H9 (cell line): Measurements from ENCODE around the gene HUNK. TPM values are rescaled to one million over a fixed set of nuclear protein-coding genes. Genes with fewer than 3 reads are reported as not detected.

Experiments
- DNase-seq: peaks from one replicate; pipeline ENCODE4 v3.0.0-alpha.2; 2017
- H2AFZ ChIP-seq: one replicate; pipeline ENCODE4 v1.6.1; 2013; ENCODE audit warnings: mild to moderate bottlenecking, low read length, control low read depth, moderate library complexity
- H2AK5ac ChIP-seq: 2 replicates; pipeline ENCODE4 v1.6.1; 2013; ENCODE audit warnings: low read length, control low read depth, mixed read lengths; ENCODE audit not compliant: insufficient read length
- H2BK120ac ChIP-seq: one replicate; pipeline ENCODE4 v1.6.1; 2013; ENCODE audit warnings: low read depth, mild to moderate bottlenecking, low read length, control low read depth, inconsistent platforms; ENCODE audit not compliant: poor library complexity, severe bottlenecking
- H2BK12ac ChIP-seq: 2 replicates; pipeline ENCODE4 v1.6.1; 2013; ENCODE audit warnings: low read length, control low read depth, mixed read lengths, low read depth; ENCODE audit not compliant: insufficient read length
- H2BK15ac ChIP-seq: 2 replicates; pipeline ENCODE4 v1.6.1; 2013; ENCODE audit warnings: low read depth, low read length, control low read depth
- H2BK20ac ChIP-seq: one replicate; pipeline ENCODE4 v1.6.1; 2013; ENCODE audit warnings: low read depth, mild to moderate bottlenecking, low read length, control low read depth, inconsistent platforms; ENCODE audit not compliant: poor library complexity, severe bottlenecking
- H2BK5ac ChIP-seq: 2 replicates; pipeline ENCODE4 v1.6.1; 2013; ENCODE audit warnings: low read length, control low read depth, mixed read lengths; ENCODE audit not compliant: insufficient read length
- H3K14ac ChIP-seq: 2 replicates; pipeline ENCODE4 v1.6.1; 2013; ENCODE audit warnings: low read length, control low read depth; ENCODE audit not compliant: insufficient read depth
- H3K18ac ChIP-seq: 2 replicates; pipeline ENCODE4 v1.6.1; 2013; ENCODE audit warnings: low read depth, mild to moderate bottlenecking, mixed read lengths, low read length, control low read depth; ENCODE audit not compliant: insufficient read length
- H3K23ac ChIP-seq: 2 replicates; pipeline ENCODE4 v1.6.1; 2013; ENCODE audit warnings: low read length, control low read depth, mixed read lengths, low read depth; ENCODE audit not compliant: insufficient read length
- H3K23me2 ChIP-seq: 2 replicates; pipeline ENCODE4 v1.6.1; 2013; ENCODE audit warnings: low read depth, mild to moderate bottlenecking, mixed read lengths, low read length, control low read depth; ENCODE audit not compliant: insufficient read length, poor library complexity, severe bottlenecking
- H3K27ac ChIP-seq: 2 replicates; pipeline ENCODE4 v1.5.1; 2013; ENCODE audit warnings: low read length, control low read depth, mixed read lengths, low read depth; ENCODE audit not compliant: insufficient read length
- H3K27me3 ChIP-seq: 2 replicates; pipeline ENCODE4 v1.6.1; 2013; ENCODE audit warnings: low read length, control low read depth, inconsistent platforms; ENCODE audit not compliant: insufficient read depth
- H3K4ac ChIP-seq: 2 replicates; pipeline ENCODE4 v1.6.1; 2013; ENCODE audit warnings: low read depth, mild to moderate bottlenecking, control low read depth, inconsistent platforms, low read length, moderate library complexity
- H3K4me1 ChIP-seq: 2 replicates; pipeline ENCODE4 v1.6.1; 2013; ENCODE audit warnings: low read length, control low read depth, inconsistent platforms; ENCODE audit not compliant: insufficient read depth
- H3K4me2 ChIP-seq: 2 replicates; pipeline ENCODE4 v1.6.1; 2013; ENCODE audit warnings: low read length, control low read depth, mixed read lengths; ENCODE audit not compliant: insufficient read length, insufficient read depth
- H3K56ac ChIP-seq: 2 replicates; pipeline ENCODE4 v1.6.1; 2013; ENCODE audit warnings: low read depth, mild to moderate bottlenecking, mixed read lengths, low read length, control low read depth; ENCODE audit not compliant: insufficient read length
- H3K79me1 ChIP-seq: 2 replicates; pipeline ENCODE4 v1.6.1; 2013; ENCODE audit warnings: low read depth, mild to moderate bottlenecking, moderate library complexity, low read length, control low read depth, inconsistent platforms; ENCODE audit not compliant: insufficient read depth, poor library complexity, severe bottlenecking
- H3K79me2 ChIP-seq: 2 replicates; pipeline ENCODE4 v1.6.1; 2013; ENCODE audit warnings: low read length, control low read depth, inconsistent platforms; ENCODE audit not compliant: insufficient read depth
- H3K9ac ChIP-seq: 2 replicates; pipeline ENCODE4 v1.6.1; 2013; ENCODE audit warnings: low read length, control low read depth, mixed read lengths; ENCODE audit not compliant: insufficient read length; ENCODE audit errors: extremely low read depth
- H3K9me3 ChIP-seq: one replicate; pipeline ENCODE4 v1.6.1; 2013; ENCODE audit warnings: low read depth, low read length, inconsistent platforms; ENCODE audit not compliant: control insufficient read depth
- H3T11ph ChIP-seq: one replicate; pipeline ENCODE4 v1.6.1; 2013; ENCODE audit warnings: mild to moderate bottlenecking, low read length, control low read depth, inconsistent platforms
- H4K20me1 ChIP-seq: one replicate; pipeline ENCODE4 v1.6.1; 2013; ENCODE audit not compliant: control insufficient read depth, insufficient read length, insufficient read depth
- H4K5ac ChIP-seq: 2 replicates; pipeline ENCODE4 v1.6.1; 2013; ENCODE audit warnings: low read depth, mild to moderate bottlenecking, mixed read lengths, low read length, control low read depth; ENCODE audit not compliant: insufficient read length
- H4K8ac ChIP-seq: replicated peaks from 2 replicates; pipeline ENCODE4 v1.6.1; 2013; ENCODE audit warnings: low read length, control low read depth, mixed read lengths, low read depth; ENCODE audit not compliant: insufficient read length
- H4K91ac ChIP-seq: 2 replicates; pipeline ENCODE4 v1.6.1; 2013; ENCODE audit warnings: low read depth, mild to moderate bottlenecking, moderate library complexity, mixed read lengths, low read length, control low read depth; ENCODE audit not compliant: insufficient read length
- H3K27ac Mint-ChIP-seq, 3 experiments: 2 replicates in 2 of 3; 3 replicates in 1 of 3; pipeline ENCODE4 v1.8.0; 2020 to 2021; ENCODE audit warnings: mixed read lengths in 3 of 3, mild to moderate bottlenecking in 1 of 3, moderate library complexity in 1 of 3
- H3K27me3 Mint-ChIP-seq: 2 replicates; pipeline ENCODE4 v1.8.0; 2021; ENCODE audit warnings: low read depth, mild to moderate bottlenecking, moderate library complexity, mixed read lengths
- H3K36me3 Mint-ChIP-seq, 3 experiments: 2 replicates in 2 of 3; 3 replicates in 1 of 3; pipeline ENCODE4 v1.8.0; 2020 to 2021; ENCODE audit warnings: low read depth in 3 of 3, mixed read lengths in 3 of 3; ENCODE audit not compliant: insufficient read depth in 1 of 3
- H3K4me1 Mint-ChIP-seq, 2 experiments: 2 replicates each; pipeline ENCODE4 v1.8.0; 2020; ENCODE audit warnings: mixed read lengths in 2 of 2
- H3K4me3 Mint-ChIP-seq, 2 experiments: 2 replicates in 1 of 2; 3 replicates in 1 of 2; pipeline ENCODE4 v1.8.0; 2020 to 2021; ENCODE audit warnings: mild to moderate bottlenecking in 2 of 2, mixed read lengths in 2 of 2, moderate library complexity in 1 of 2
- H3K9me3 Mint-ChIP-seq, 2 experiments: 2 replicates in 1 of 2; 3 replicates in 1 of 2; pipeline ENCODE4 v1.8.0; 2020; ENCODE audit warnings: mild to moderate bottlenecking in 2 of 2, mixed read lengths in 2 of 2, moderate library complexity in 1 of 2
- CTCF ChIP-seq: fragments of 200-600 bp; sonication (generic); conservative IDR thresholded peaks from 3 replicates; pipeline ENCODE4 v1.8.0; 2021; ENCODE audit warnings: antibody characterized with exemption, mild to moderate bottlenecking
- WGBS: extraction: QIAGEN DNeasy Blood & Tissue Kit; methylation state at CpG from one replicate; pipeline ENCODE4 v1.1.7; 2013; ENCODE audit warnings: missing lambda C conversion rate, low lambda C conversion rate, mixed read lengths; ENCODE audit not compliant: insufficient read length; ENCODE audit errors: extremely low coverage; 5-methylcytosine and 5-hydroxymethylcytosine counted together
- total RNA-seq: library from RNA; stranded (reverse); gene quantifications from 2 replicates; pipeline ENCODE4 v1.2.1, GENCODE V29; 2021

Gene HUNK
- total RNA-seq, 1 experiment from 2014 or later = 5.8 TPM

- no peak overlapping the region for H2BK120ac ChIP-seq
- H3K4ac ChIP-seq = no peak overlapping the region
- no peak overlapping the region for H3K9ac ChIP-seq
- H3K79me2 ChIP-seq = no peaks in the 10 kb centered on the region
- H2AK5ac ChIP-seq = no peak overlapping the region
- H3K56ac ChIP-seq = no peak overlapping the region
- no peak overlapping the region for H3K18ac ChIP-seq
- H2BK5ac ChIP-seq = no peak overlapping the region
- no peak overlapping the region for H2AFZ ChIP-seq
- DNase-seq = no peak
- no peaks in the 10 kb centered on the region for H3K23me2 ChIP-seq
- H3K9me3 ChIP-seq = no peaks in the 10 kb centered on the region
- no peak overlapping the region for H3K23ac ChIP-seq
- H2BK20ac ChIP-seq = no peak overlapping the region
- no peaks in the 10 kb centered on the region for H3K79me1 ChIP-seq
- Mint-ChIP-seq H3K27me3 (peaks cover 2% of the 10 kb centered on the region; the same call in 1 of the 2 replicates), H3K36me3 (peaks cover 8 to 28% (median 11%) of the 10 kb centered on the region in 3 experiments; a peak in 6 of 7 replicates), H3K27ac (no peak overlapping the region; a peak in 2 of 7 replicates), H3K4me3 (no peak overlapping the region), H3K9me3 (no peaks in the 10 kb centered on the region), H3K4me1 (peaks cover 27 to 31% of the 10 kb centered on the region in 2 experiments)
- no peak for TF ChIP-seq CTCF
- no peaks in the 10 kb centered on the region for H4K20me1 ChIP-seq
- no peak overlapping the region for H4K5ac ChIP-seq
- no peak overlapping the region for H4K8ac ChIP-seq
- no peaks in the 10 kb centered on the region for H3K4me1 ChIP-seq
- H2BK15ac ChIP-seq = no peak overlapping the region
- no peak overlapping the region for H4K91ac ChIP-seq
- H3K27me3 ChIP-seq = no peaks in the 10 kb centered on the region
- no peak overlapping the region for H3K4me2 ChIP-seq
- no peak overlapping the region for H3K27ac ChIP-seq
- no CpG with 5 or more reads among the region's 4 CpGs for WGBS
- H2BK12ac ChIP-seq = no peak overlapping the region
- no peak overlapping the region for H3T11ph ChIP-seq
- no peak overlapping the region for H3K14ac ChIP-seq
Measured at GRCh38 chr21:31945546-31945945, 72.7 kb downstream of the HUNK start.
